Measurements from ENCODE around the gene LSM10. TPM values are rescaled to one million over a fixed set of nuclear protein-coding genes. Genes with fewer than 3 reads are reported as not detected.

The LSM10 gene
- polyA plus RNA-seq, 12 donors, result 18.8 to 29.3 (median 20.7) TPM; not detected in 1

DNA sequence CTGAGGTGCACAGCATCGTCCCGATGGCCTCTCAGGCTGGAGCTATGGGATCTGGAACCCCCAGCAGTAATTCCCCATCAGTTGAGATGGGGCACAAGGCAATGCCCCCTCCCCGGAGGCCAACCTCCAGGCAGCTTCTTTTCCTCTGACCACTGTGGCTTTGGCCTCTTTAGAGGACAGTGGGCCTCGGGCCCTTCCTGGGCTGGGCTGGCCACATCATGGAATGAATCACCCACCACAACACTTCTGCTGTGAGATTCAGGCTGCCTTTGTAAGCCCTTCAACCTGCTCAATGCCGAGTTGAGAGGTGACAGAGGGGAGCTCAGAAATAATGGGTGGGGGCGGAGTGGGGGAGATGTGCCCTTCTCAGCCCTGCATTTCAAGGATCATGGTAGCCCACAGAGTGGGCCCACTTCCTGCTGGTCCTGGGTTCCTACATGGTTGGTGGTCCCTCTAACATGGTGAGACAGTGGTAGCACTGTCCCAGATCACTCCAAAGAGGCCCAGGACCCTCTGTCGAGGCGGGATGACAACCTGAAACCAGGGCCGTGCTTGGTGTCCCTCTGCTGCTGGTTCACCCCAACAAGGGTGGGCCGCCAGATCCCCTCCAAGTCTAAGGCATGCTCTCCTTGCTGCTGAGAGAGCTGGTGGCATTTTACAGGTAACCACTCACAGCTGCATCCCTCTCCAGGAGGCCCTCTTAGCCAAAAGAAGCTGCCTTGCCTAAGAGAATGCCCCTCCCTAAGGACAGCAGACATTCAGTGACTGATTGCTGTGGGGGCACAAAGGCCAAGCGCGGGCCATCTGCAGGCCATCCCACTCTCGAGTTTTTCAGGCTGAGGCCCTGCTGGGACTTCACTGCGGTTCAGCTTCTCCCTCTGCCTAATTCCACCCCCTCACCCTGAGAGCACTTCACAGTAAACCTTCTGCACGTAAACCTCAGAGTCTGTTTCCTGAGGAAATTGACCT is 44.5 kb downstream of the LSM10 start:
- no peak for DNase-seq

DNA sequence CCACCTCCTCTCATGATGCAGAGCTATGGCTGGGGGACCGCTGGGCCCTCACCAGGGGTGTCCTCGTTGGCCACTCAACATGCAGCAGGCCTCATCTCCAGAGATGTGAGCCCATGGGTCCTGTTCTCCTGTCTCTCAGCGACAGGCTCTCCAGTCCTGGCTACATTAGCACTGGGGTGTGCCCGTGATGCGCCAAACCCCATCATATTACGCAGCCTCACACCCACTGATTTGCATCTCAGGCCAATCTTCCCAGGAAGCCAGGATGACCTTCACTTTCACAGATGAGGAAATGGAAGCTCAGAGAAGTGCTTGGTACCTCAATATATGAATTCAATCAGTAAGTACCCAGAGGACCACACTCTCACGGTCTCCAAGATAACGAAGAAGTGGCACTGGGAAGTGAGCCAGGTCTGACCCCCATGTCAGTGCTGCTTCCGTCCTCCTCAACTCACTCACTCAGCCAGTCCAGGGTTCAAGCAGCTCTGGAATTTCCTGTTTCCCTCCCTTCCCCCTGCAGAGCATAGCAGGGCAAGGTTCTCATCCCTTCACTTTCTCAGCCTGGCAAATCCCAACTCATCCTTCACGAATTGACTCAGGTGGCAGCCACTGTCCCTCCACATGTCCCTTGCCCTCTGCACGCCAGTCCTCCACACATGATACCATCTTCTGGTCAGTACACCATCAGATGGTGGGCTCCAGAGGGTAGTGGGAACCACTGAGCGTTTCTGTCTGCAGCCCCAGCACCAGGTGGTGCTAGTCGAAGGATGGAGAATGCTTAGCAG is 45.4 kb downstream of the LSM10 start:
- no peak for DNase-seq

DNA sequence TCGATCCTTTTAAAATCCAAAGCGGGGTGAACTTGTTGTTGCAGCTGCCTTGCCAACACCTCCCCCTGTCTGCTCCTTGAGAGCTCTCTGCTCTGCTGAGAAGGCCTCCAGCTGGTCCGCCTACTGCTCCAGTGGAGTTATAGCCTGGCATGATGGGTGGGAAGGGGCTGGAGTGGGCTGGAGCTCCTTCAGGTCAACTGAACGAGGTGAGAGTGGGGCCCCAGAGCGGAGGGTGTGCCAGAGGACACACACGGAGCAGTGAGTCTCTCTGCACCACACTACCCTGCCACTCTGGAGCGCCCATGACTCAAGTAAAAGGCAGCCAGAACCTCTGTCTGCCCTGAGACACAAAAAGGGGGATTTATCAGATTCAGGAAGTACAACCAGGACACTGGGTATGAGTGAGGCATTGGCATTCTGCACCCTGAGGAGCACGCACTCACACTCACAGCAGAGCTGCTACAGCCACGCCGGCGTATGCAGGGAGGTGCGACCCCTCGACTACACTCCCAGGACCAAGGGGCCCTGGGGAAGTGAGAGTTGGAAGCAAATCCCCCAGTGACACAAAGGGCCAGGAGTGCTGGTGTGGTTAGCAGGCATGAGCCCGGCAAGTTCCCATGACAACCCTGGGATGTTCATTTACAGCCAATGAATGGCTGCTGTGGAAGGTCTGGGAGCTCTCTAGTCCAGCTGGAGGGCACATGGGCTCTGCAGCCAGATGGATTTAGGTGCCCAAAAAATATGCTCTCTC is 46.3 kb downstream of the LSM10 start:
- DNase-seq, result no peak

DNA sequence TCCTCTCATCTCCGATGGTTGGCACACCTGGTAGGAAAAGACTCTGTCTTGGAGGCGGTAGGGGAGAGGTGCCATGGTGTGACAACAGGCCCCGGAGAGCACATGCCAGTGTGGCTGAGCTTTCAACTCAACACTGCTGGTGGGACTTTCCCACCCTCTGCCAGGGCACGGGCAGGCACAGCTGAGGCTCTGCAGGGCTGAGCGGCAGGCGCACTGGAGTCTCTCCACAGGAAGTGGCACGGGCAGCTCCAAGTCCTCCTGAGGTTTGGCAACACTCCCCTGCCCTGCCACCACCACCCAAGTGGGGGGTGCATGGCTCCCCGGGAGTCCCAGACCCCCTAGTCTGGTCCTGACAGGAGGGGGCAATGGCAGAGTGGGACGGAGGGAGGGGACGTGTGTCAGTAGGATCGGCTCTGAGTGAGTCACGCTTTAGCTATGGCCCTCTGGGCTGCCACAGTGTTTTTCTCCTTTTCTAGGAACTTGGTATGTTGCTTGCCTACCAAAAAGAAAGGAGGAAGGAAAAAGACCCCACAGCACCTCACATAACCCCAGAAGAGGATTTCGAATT is 47.0 kb downstream of the LSM10 start:
- no peak for DNase-seq

DNA sequence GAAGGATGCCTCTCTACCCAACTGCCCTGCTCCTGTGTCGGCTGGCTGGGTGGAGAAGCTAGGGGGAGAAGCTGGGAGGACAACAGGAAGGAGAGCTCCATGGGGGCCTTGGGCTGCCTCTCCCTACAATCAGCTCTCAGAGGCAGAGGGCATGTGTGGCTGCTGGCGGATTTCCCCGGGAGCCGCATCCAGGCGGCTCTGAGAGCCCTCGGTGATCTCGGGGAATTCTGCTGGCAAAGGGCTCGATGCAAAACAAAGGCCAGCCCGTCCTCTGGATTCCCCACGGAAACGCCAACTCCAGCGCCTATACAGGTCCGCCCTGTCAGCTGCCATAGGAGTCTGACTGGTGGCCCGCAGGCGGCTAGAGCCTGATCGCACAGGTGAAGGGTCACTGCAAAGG is 47.9 kb downstream of the LSM10 start:
- DNase-seq, result no peak

DNA sequence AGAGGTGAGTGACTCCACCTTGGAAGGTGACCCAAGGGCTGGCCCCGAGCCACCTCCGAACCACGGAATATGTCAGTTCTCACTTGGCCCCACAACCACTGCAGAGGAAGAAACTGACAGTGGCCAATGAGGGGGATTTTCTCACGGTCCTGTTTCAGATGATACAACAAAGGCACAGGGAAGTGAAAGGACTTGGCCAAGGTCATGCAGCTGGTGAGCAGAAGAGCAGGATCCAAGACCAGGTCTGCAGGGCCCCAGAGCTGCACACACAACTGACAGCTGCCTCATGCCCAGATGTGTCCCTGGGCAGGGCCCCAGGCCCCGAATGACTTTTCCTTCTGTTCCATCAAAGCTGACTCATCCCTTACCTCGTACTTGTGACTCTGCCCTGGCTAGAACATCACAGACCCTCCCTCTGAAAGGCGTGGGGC is 48.5 kb downstream of the LSM10 start:
- DNase-seq, result no peak

DNA sequence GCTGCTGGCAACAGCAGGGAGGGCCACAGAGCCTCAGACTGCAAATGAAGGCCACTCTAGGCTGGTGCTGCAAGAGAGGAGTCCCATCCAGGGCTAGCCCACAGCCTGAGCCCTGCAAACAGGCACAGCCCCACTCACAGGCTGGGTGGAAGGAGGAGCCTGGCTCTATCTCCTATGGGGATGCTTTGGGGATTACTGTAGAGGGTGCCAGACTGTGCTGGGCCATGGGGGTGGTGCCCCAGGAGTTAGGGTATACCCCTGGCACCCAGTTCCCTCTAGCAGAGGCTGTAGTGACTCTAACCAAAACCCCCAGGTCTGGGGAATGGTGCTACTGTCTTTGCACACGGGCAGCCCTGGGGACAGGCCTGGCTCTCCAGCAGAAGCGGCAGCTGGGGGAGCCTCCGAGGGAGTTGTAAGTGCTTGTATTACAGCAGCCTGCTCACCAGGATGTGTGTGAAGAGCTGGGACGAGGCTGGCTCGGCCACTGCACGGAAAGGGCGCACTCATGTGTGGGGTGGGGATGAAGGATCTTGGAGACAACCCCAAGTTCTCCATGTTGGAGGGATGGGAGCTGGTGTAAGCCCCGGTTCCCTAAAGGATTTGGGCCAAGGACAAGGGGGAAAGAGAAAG is 50.9 kb downstream of the LSM10 start:
- no peak for DNase-seq

DNA sequence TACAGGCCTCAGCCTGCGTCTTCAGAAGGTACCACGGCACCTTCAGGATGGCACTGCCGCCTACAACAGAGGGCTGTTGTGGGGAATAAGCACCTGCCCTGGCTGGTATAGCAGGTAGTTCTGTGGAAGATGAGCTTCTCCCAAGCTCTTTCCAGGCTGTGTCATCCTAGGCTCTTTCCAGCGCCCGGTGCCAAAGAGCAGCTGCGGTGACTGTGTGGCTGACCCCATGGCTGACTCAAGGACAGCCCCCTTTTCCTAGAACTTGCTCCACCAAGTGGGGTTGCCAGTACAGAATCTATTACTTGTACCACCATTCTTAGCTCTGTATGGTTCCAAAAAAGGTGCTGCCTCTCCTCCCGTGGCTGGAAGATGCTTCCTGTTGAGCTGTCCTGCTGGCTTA is 52.4 kb downstream of the LSM10 start:
- DNase-seq, result no peak

DNA sequence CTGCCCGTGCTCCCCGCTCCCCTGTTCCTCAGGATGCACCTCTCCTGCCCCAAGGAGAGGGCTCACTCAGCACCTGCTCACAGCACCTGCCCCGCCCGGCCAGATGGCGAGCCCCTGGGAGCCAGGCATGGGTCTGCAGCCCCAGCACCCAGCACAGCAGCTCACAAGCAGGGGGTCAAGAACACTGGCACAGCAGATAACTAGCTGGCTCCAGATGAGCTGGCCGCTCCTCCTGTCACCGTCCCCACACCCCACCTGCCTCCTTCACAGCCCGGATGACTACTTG is 53.4 kb downstream of the LSM10 start:
- no peak for DNase-seq

DNA sequence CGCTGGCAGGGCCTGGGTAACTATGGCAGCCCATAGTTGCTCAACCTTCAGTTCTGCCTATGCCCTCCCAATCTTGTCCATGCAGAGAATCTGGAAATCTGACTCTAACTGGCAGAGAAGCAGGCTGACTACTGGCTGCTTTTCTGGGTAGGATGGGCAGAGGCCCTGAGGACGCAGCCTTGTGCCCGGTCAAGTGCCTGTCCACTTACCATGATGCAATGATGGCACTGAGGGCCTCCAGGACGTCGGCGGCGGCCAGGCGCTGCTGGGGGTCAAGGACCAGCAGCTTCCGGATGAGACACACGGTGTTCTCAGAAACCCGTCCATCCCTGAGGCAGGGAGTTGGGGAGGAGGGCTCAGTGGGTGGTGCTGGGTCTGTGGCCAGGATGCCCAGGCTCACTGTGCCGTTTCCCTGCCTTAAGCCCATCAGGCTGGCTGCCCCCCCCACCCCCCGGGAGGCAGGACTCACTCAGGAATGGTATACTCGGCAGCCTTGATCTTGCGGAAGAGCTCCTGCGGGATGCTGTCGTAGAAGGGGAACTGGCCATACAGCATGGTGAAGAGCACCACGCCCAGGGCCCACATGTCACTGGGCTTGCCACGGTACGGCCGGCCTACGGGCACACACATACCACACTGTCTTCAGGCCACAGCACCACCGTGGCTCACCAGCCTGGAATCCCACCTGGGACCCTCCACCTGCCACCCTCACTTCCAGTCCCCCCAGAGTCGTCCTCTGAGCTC is 53.9 kb downstream of the LSM10 start:
- DNase-seq, result no peak

Other genes with a start within 250 kb of the LSM10 start
- gene TRAPPC3, start 248.4 kb downstream of the LSM10 start, polyA plus RNA-seq (ENCODE audit: insufficient read length in 12 of 12), result 10 to 100 TPM in 11 of 12 donors, not detected in 1; 25.8 to 46.5 (median 38.1) TPM
- gene MAP7D1, start 241.7 kb downstream of the LSM10 start, polyA plus RNA-seq (ENCODE audit: insufficient read length in 12 of 12), result 100 to 1,000 TPM in 11 of 12 donors, not detected in 1; 110 to 204 (median 130) TPM
- 100 to 1,000 TPM in 8 of 12 donors, 10 to 100 TPM in 3, not detected in 1; 96.0 to 157 (median 105) TPM for gene THRAP3, start 173.5 kb downstream of the LSM10 start, polyA plus RNA-seq (ENCODE audit: insufficient read length in 12 of 12)
- gene SH3D21, start 91.5 kb downstream of the LSM10 start, polyA plus RNA-seq (ENCODE audit: insufficient read length in 12 of 12), result 10 to 100 TPM in 2 of 12 donors, 1 to 10 TPM in 9, not detected in 1; 2.1 to 16.8 (median 3.0) TPM
- gene EVA1B, start 74.3 kb downstream of the LSM10 start, polyA plus RNA-seq (ENCODE audit: insufficient read length in 12 of 12), result 10 to 100 TPM in 11 of 12 donors, not detected in 1; 10.8 to 88.1 (median 23.4) TPM
- 10 to 100 TPM in 11 of 12 donors, not detected in 1; 19.5 to 28.2 (median 22.1) TPM for gene STK40, start 12.0 kb downstream of the LSM10 start, polyA plus RNA-seq (ENCODE audit: insufficient read length in 12 of 12)
- 10 to 100 TPM in 1 of 12 donors, 1 to 10 TPM in 10, not detected in 1; 4.1 to 21.7 (median 6.1) TPM for gene OSCP1, start 52.5 kb upstream of the LSM10 start, polyA plus RNA-seq (ENCODE audit: insufficient read length in 12 of 12)
- gene MRPS15, start 66.5 kb upstream of the LSM10 start, polyA plus RNA-seq (ENCODE audit: insufficient read length in 12 of 12), result 1,000 to 10,000 TPM in 1 of 12 donors, 10 to 100 TPM in 11; 55.9 to 1,514 (median 59.1) TPM
- 10 to 100 TPM in 1 of 12 donors, 1 to 10 TPM in 9, not detected in 2; 2.0 to 11.8 (median 2.8) TPM for gene CSF3R, start 85.0 kb upstream of the LSM10 start, polyA plus RNA-seq (ENCODE audit: insufficient read length in 12 of 12)

Measured in muscle of arm (tissue), 12 donors.